GM21447 (cell line): ENCODE measurements around the gene IFNGR2.
"Not testable (repeated sequence)": the region's sequence is repeated elsewhere in the genome, so short reads cannot be mapped to it uniquely, and the experiment has no call there.

ENCODE experiments used
- ATAC-seq: cut with Tn5 transposase; IDR thresholded peaks from one replicate; pipeline ENCODE4 v1.9.1; 2021; ENCODE audit not compliant: unreplicated experiment

Gene IFNGR2

GRCh38 chr21:33434770-33435360 lies 31.7 kb downstream of the IFNGR2 start:
- peak; percentile 82 for ATAC-seq

GRCh38 chr21:33437140-33437539 lies 33.9 kb downstream of the IFNGR2 start:
- no peak for ATAC-seq

- ATAC-seq, result peak; percentile 73
These were observed 38.6 kb downstream of the IFNGR2 start for GRCh38 chr21:33441489-33442477.

DNA sequence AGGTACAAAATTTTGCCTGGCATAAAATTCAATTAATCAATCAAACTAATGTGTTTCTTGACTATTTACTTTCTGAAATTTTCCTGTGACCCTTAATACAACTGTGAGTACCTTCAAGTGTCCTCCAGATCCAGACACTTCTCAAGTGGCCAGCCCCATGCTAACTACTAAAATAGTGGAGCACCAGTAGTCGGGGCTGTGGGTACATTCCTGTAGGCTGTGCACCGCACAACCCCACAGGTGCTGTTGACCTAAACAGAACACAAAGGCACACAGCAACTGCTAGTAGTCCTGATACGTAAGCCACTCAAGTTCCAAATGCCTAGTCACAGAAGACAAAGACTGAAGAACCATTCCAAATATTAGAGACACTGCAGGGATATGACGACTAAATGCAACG lies 40.0 kb downstream of the IFNGR2 start:
- no peak for ATAC-seq

GRCh38 chr21:33444499-33444898 lies 41.3 kb downstream of the IFNGR2 start:
- ATAC-seq, result no peak

DNA sequence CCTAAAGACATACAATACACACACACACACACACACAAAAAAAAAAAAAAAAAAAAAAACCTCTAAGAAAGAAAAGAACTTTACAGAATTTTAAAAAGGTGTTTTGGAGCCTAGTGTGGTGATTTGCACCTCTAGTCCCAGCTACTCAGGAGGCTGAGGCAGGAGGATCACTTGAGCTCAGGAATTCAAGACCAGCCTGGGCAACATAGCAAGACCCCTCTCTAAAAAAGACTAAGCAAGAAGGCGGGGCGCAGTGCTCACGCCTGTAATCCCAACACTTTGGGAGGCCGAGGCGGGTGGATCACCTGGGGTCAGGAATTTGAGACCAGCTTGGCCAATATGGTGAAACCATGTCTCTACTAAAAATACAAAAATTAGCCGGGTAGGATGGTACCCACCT lies 43.4 kb downstream of the IFNGR2 start:
- ATAC-seq, result not testable (repeated sequence)

DNA sequence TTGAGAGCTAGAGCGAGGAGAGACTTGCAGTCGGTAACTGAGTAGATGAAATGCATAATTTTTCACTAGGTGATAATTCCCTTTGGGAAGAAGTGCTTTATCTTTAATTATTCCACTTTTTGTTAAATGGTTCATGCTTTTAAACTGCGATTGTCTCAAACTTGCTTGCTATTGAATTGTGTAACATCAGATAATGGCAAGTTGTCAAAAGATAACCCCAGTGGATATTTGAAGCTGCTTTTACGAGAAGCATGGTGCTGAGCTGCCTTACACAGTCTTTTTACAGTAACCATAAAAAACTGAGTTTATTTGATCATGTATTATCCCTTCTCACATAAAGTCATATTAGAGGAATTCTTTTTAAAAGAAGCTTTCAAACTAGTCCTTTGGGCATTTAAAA lies 46.4 kb downstream of the IFNGR2 start:
- no peak for ATAC-seq

GRCh38 chr21:33451634-33452071 lies 48.4 kb downstream of the IFNGR2 start:
- no peak for ATAC-seq

GRCh38 chr21:33452362-33452761 lies 49.1 kb downstream of the IFNGR2 start:
- no peak for ATAC-seq

- no peak for ATAC-seq
These were observed 52.7 kb downstream of the IFNGR2 start for GRCh38 chr21:33455686-33456446.

DNA sequence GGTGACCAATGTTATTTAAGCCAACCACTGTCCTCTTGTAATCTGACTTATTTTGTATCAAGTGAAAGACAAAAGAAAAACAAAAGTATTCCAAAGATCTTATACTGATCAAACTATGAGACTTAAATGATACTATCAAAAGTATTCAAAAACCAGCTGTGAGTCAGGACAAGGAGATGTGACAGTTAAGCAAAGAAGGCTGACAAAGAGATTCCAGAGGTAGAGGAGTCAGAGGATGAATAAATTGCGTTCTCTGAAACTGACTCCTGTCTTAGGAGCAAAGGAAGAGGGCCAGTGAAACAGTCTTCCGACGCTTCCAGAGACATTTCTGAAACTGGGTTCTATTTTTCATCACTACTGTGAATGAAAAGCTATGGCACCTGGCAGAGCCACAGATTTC lies 55.6 kb downstream of the IFNGR2 start:
- ATAC-seq, result no peak

DNA sequence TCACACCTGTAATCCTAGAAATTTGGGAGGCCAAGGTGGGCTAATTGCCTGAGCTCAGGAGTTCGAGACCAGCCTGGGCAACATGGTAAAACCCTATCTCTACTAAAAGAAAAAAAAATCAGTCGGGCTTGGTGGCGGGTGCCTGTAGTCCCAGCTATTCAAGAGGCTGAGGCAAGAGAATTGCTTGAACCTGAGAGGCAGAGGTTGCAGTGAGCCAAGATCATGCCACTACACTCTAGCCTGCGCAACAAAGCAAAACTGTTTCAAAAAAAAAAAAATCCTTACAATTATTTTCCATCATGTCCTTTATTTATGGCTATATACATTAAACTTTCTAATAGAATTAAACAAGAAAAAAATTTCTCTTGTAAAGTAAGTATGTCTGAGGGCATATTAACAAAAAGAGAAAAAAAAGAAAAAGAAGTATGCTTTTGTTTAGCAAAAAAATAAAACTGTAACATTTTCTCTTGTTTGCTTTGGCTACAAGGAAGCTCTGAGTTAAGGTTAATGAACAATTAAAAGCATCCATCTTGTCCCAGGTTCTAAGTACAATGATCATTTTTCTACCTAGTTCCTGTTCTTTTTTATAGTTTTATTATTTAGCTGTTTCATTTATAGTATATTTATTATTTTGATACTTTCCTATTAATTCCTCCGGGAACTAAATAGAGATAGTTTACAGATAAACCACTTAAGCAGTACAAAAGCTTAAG lies 58.5 kb downstream of the IFNGR2 start:
- no peak for ATAC-seq

DNA sequence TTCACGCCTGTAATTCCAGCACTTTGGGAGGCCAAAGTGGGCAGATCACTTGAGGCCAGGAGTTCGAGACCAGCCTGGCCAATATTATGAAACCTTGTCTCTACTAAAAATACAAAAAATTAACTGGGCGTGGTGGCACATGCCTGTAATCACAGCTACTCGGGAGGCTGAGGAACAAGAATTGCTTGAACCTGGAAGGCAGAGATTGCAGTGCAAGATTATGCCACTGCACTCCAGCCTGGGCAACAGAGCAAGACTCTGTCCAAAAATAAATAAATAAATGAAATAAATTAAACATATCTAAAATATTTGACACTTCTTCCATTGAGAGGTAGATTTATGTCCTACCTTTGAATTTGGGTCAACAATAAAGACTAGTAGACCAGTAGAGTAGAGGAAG lies 66.0 kb downstream of the IFNGR2 start:
- not testable (repeated sequence) for ATAC-seq

- no peak for ATAC-seq
These were observed 67.5 kb downstream of the IFNGR2 start for GRCh38 chr21:33470701-33471100.

GRCh38 chr21:33473344-33473743 lies 70.1 kb downstream of the IFNGR2 start:
- ATAC-seq, result no peak

DNA sequence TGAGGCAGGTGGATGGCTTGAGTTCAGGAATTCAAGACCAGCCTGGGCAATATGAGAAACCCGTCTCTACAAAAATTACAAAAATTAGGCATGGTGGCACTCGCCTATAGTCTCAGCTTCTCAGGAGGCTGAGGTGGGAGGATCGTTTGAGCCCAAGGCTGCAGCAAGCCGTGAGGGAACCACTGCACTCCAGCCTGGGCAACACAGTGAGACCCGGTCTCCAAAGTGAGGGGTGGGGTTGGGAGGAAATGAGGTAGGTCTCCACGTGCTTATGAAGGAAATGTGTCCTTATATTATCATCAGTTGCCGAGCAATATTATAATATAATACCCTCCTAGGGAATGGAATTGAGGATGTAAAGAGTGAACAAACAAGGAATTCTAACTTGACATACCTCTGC lies 73.9 kb downstream of the IFNGR2 start:
- ATAC-seq, result no peak

DNA sequence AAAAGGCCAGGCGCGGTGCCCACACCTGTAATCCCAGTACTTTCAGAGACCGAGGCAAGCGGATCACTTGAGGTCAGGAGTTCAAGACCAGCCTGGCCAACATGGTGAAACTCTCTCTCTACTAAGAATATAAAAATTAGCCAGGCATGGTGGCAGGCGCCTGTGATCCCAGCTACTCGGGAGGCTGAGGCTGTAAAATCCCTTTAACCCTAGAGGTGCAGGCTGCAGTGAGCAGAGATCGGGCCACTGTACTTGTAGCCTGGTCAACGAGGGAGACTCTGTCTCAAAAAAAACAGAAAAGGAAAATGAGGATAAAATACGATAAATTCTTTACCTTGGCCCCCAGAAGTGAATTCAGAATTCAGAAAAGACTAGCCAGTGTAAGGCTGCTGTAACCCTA lies 75.0 kb downstream of the IFNGR2 start:
- no peak for ATAC-seq

GRCh38 chr21:33478935-33479678 lies 75.9 kb downstream of the IFNGR2 start:
- peak; percentile 24 for ATAC-seq

DNA sequence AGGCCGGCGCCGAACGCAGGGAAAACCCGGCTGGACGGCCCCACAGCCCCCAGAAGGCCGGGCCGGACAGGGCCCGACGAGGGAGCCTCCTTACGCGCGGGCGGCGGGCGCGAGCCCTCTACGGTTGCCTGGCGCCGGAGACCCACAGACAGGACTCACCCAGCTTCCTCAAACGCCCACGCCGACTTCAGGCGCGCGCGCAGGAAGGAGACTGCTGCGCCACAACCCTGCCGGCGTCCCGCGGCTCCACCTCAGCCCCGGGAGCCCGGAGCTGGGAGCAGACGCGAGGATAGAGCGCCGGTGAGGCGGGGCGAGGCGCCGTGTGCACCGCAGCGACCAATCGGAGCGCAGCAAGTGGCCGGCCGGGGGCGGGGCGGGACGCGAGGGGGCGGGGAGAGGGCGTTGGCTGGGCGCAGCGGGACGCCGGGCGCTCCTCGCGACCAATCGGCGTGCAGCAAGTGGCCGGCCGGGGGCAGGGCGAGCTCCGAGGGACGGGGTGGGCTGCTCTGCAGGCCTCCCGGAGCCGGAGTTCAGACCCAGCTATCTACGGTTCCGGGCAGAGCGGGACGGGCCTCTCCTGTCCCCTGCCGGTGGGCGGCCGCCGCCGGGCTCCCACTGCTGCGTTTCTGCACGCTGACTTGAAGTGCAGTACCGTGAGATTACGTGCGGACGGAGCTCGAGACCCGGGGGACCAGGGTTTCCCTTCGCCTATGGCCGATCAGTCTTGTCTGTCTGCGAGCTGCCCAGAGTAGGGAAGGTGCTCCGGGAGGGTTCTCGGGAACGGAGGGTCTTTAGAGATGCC lies 76.7 kb downstream of the IFNGR2 start, which contains the start of gene TMEM50B:
TSS of gene TMEM50B (minus strand) at position 296 of the 802 bp plus-strand sequence. CDS start 11,089 bp downstream, outside the sequence.
- ATAC-seq, result peak; percentile 81
